Adrenal gland (tissue), 5 donors: Measurements from ENCODE around the gene GRXCR1.

Experiments
- CTCF ChIP-seq, 6 experiments: fragments of 450-650 bp in 4 of 6; fragments of 200-600 bp in 2 of 6; sonication (generic) in 1 of 6; IDR thresholded peaks; 1 replicate in 5 of 6; 2 replicates in 1 of 6; pipeline versions ENCODE4 v1.5.1 to v1.8.0; 2016 to 2021; ENCODE audit warnings: antibody characterized with exemption in 6 of 6, mild to moderate bottlenecking in 2 of 6, moderate library complexity in 1 of 6
- POLR2A ChIP-seq, 2 donors: fragments of 450-650 bp; IDR thresholded peaks; one replicate each; pipeline ENCODE4 v1.6.1; 2017; ENCODE audit warnings: antibody characterized with exemption in 2 of 2, mild to moderate bottlenecking in 2 of 2, moderate library complexity in 1 of 2
- donor health status: DM: no; HTN: no; CAD: no.

- TF ChIP-seq CTCF (IDR thresholded peaks at IDR 0.05) (peak; percentile 51 to 77 (median 75)), POLR2A (IDR thresholded peaks at IDR 0.05) (no peak)
These were observed 26.8 kb upstream of the GRXCR1 start for GRCh38 chr4:42865572-42866189.
